IMR-90 (cell line): ENCODE results near the gene RPS8. TPM values are rescaled to one million over a fixed set of nuclear protein-coding genes. Genes with fewer than 3 reads are reported as not detected.

ENCODE experiments used
- ATAC-seq: fragments of 200-7000 bp; cut with Tn5 transposase; 2 replicates; pipeline ENCODE4 v1.9.1; 2020; ENCODE audit warnings: low read depth, mild to moderate bottlenecking, moderate library complexity
- BruUV-seq: library from RNA; stranded (reverse); fragments of 400-500 nt; replicated peaks from 2 replicates; lab custom pipeline; 2021; lab: Mats Ljungman, UMichigan
- CTCF ChIA-PET: fragments of 300-600 bp; formaldehyde crosslinking; extraction: SDS; loops from one replicate; lab custom pipeline; 2021; ENCODE audit warnings: antibody characterized with exemption; lab: Yijun Ruan, JAX
- POLR2A ChIA-PET: fragments of 300-600 bp; sonication (Branson Sonifier 250); formaldehyde crosslinking; loops from one replicate; lab custom pipeline; 2022; ENCODE audit warnings: antibody characterized with exemption; ENCODE audit not compliant: unreplicated experiment; lab: Charles Lee
- DNase-seq: peaks from one replicate; pipeline ENCODE4 v3.0.0; 2013
- H2AFZ ChIP-seq: replicated peaks from 2 replicates; pipeline ENCODE3; 2013; ENCODE audit warnings: low read length, mild to moderate bottlenecking; ENCODE audit not compliant: poor library complexity
- H2AK5ac ChIP-seq: 2 replicates; pipeline ENCODE4 v1.6.1; 2013; ENCODE audit warnings: low read depth, low read length, inconsistent platforms
- H2AK9ac ChIP-seq: replicated peaks from 2 replicates; pipeline ENCODE3; 2013; ENCODE audit warnings: mild to moderate bottlenecking, low read depth, low read length, moderate library complexity; ENCODE audit not compliant: poor library complexity
- H2BK120ac ChIP-seq: 2 replicates; pipeline ENCODE4 v1.6.1; 2013; ENCODE audit warnings: low read depth, low read length, inconsistent platforms
- H2BK15ac ChIP-seq: 3 replicates; pipeline ENCODE4 v1.6.1; 2013; ENCODE audit warnings: low read depth, low read length, inconsistent platforms
- H2BK20ac ChIP-seq: 2 replicates; pipeline ENCODE4 v1.6.1; 2013; ENCODE audit warnings: low read depth, mild to moderate bottlenecking, inconsistent platforms, low read length, moderate library complexity
- H2BK5ac ChIP-seq: 2 replicates; pipeline ENCODE4 v1.6.1; 2013; ENCODE audit warnings: mild to moderate bottlenecking, low read depth, low read length, inconsistent platforms; ENCODE audit not compliant: poor library complexity, severe bottlenecking
- H3K14ac ChIP-seq: replicated peaks from 2 replicates; pipeline ENCODE4 v1.6.1; 2013; ENCODE audit warnings: low read depth, low read length, inconsistent platforms
- H3K18ac ChIP-seq: 2 replicates; pipeline ENCODE4 v1.6.1; 2013; ENCODE audit warnings: low read depth, low read length, control low read depth
- H3K23ac ChIP-seq: 2 replicates; pipeline ENCODE4 v1.6.1; 2013; ENCODE audit warnings: low read depth, low read length, inconsistent platforms
- H3K27ac ChIP-seq: 2 replicates; pipeline ENCODE4 v1.5.1; 2013; ENCODE audit warnings: mild to moderate bottlenecking, control low read depth, low read length; ENCODE audit not compliant: insufficient read depth
- H3K27me3 ChIP-seq: 2 replicates; pipeline ENCODE4 v1.6.1; 2013; ENCODE audit warnings: low read length; ENCODE audit not compliant: control insufficient read depth, insufficient read depth
- H3K36me3 ChIP-seq: 2 replicates; pipeline ENCODE4 v1.6.1; 2013; ENCODE audit warnings: low read length, mixed read lengths; ENCODE audit not compliant: control insufficient read depth, insufficient read depth
- H3K4ac ChIP-seq: 2 replicates; pipeline ENCODE4 v1.6.1; 2013; ENCODE audit warnings: low read depth, low read length, inconsistent platforms
- H3K4me1 ChIP-seq: 2 replicates; pipeline ENCODE4 v1.6.1; 2013; ENCODE audit warnings: low read length, mixed read lengths; ENCODE audit not compliant: control insufficient read depth, insufficient read depth
- H3K4me2 ChIP-seq: 2 replicates; pipeline ENCODE4 v1.6.1; 2013; ENCODE audit warnings: low read depth, mild to moderate bottlenecking, control low read depth, low read length, moderate library complexity
- H3K4me3 ChIP-seq: 2 replicates; pipeline ENCODE4 v1.5.1; 2013; ENCODE audit warnings: low read depth, mild to moderate bottlenecking, control low read depth, low read length, moderate library complexity; ENCODE audit not compliant: insufficient read depth
- H3K56ac ChIP-seq: 2 replicates; pipeline ENCODE4 v1.6.1; 2013; ENCODE audit warnings: low read length, inconsistent platforms; ENCODE audit not compliant: insufficient read depth; ENCODE audit errors: extremely low read depth
- H3K79me1 ChIP-seq, 2 experiments: 2 replicates each; pipeline ENCODE4 v1.6.1; 2013; ENCODE audit warnings: low read length in 2 of 2, inconsistent platforms in 1 of 2, low read depth in 1 of 2
- H3K9ac ChIP-seq: 2 replicates; pipeline ENCODE4 v1.6.1; 2013; ENCODE audit warnings: low read depth, low read length, control low read depth
- H3K9me1 ChIP-seq: 2 replicates; pipeline ENCODE4 v1.6.1; 2013; ENCODE audit warnings: low read length, inconsistent platforms; ENCODE audit not compliant: insufficient read depth
- H3K9me3 ChIP-seq: 2 replicates; pipeline ENCODE4 v1.6.1; 2013; ENCODE audit warnings: low read length; ENCODE audit not compliant: control insufficient read depth, insufficient read depth
- H4K20me1 ChIP-seq: 2 replicates; pipeline ENCODE4 v1.6.1; 2013; ENCODE audit warnings: low read length, inconsistent platforms; ENCODE audit not compliant: insufficient read depth
- H4K5ac ChIP-seq: 2 replicates; pipeline ENCODE4 v1.6.1; 2013; ENCODE audit warnings: mild to moderate bottlenecking, low read depth, low read length, control low read depth
- H4K8ac ChIP-seq, 2 experiments: 2 replicates each; pipeline ENCODE4 v1.6.1; 2013; ENCODE audit warnings: low read depth in 2 of 2, low read length in 2 of 2, control low read depth in 1 of 2, inconsistent platforms in 1 of 2
- H4K91ac ChIP-seq: 2 replicates; pipeline ENCODE4 v1.6.1; 2013; ENCODE audit warnings: low read depth, low read length, inconsistent platforms; ENCODE audit not compliant: insufficient read depth
- CEBPB ChIP-seq: IDR thresholded peaks from 2 replicates; pipeline ENCODE4 v1.6.1; 2012; ENCODE audit warnings: low read depth, low read length, improper control_type of control experiment
- FOS ChIP-seq: fragments of 150-350 bp; IDR thresholded peaks from 2 replicates; pipeline ENCODE4 v1.6.1; 2016; ENCODE audit warnings: low read depth, low read length
- NFE2L2 ChIP-seq: fragments of 150-350 bp; IDR thresholded peaks from 2 replicates; pipeline ENCODE4 v1.6.1; 2016; ENCODE audit warnings: low read depth, mild to moderate bottlenecking, low read length
- POLR2A ChIP-seq: IDR thresholded peaks from 2 replicates; pipeline ENCODE4 v1.6.1; 2012; ENCODE audit warnings: mild to moderate bottlenecking, low read depth, low read length
- RAD21 ChIP-seq: IDR thresholded peaks from 2 replicates; pipeline ENCODE4 v1.6.1; 2012; ENCODE audit warnings: low read length, improper control_type of control experiment
- RCOR1 ChIP-seq: IDR thresholded peaks from 2 replicates; pipeline ENCODE4 v1.6.1; 2012; ENCODE audit warnings: mild to moderate bottlenecking, low read length, improper control_type of control experiment; ENCODE audit not compliant: insufficient replicate concordance
- RFX5 ChIP-seq: IDR thresholded peaks from 2 replicates; pipeline ENCODE4 v1.8.0; 2012; ENCODE audit warnings: low read depth, mild to moderate bottlenecking, low read length, moderate library complexity
- SMC3 ChIP-seq: fragments of 150-350 bp; IDR thresholded peaks from 2 replicates; pipeline ENCODE4 v1.6.1; 2016; ENCODE audit warnings: low read depth, mild to moderate bottlenecking, antibody characterized with exemption, low read length, moderate library complexity
- WGBS, 2 experiments: methylation state at CpG; one replicate each; pipeline versions ENCODE4 v1.1.5 to v1.1.7; 2013; ENCODE audit warnings: missing lambda C conversion rate in 2 of 2; ENCODE audit not compliant: insufficient read length in 1 of 2; ENCODE audit errors: extremely low coverage in 2 of 2; 5-methylcytosine and 5-hydroxymethylcytosine counted together
- dilution Hi-C: fragments of 300-500 bp; cut with HindIII; formaldehyde crosslinking; loops from one replicate; pipeline ENCODE4 v1.14.3; 2018; ENCODE audit warnings: low sequenced_read_pairs; ENCODE audit not compliant: unreplicated experiment
- in situ Hi-C: fragments of 300-500 bp; cut with MboI; formaldehyde crosslinking; loops from 3 replicates; pipeline ENCODE4 v1.14.3; 2019; ENCODE audit warnings: low sequenced_read_pairs, inconsistent platforms, mixed read lengths
- intact Hi-C: fragments of 100-400 bp; cut with micrococcal nuclease; formaldehyde crosslinking; loops from 2 replicates; pipeline ENCODE4 v1.10.0; 2022
- polyA plus RNA-seq, 3 experiments: library from polyadenylated mRNA; depleted of rRNA; stranded (reverse); fragments of >200 nt; gene quantifications; 2 replicates each; pipeline ENCODE4 v1.2.3, GENCODE V29; 2012; ENCODE audit warnings: low replicate concordance in 1 of 3
- total RNA-seq: library from RNA; depleted of rRNA; stranded (reverse); fragments of >200 nt; gene quantifications from 2 replicates; pipeline ENCODE4 v1.2.3, GENCODE V29; 2012

RPS8 gene
- total and polyA plus RNA-seq, 2 of the 4 experiments (the other 2 are of a cell fraction), result 2,171 to 2,255 TPM

- TF ChIP-seq RAD21 (no peak), POLR2A (no peak), NFE2L2 (no peak), RCOR1 (no peak)
Measured at GRCh38 chr1:44820328-44821239, 45.2 kb downstream of the RPS8 start (continued).

- in situ Hi-C loops, result no loop called here
- ChIA-PET CTCF (interaction anchor here (0.6 kb wide), 1 partner anchor 179 kb away, joined by 3 read pairs; no protein-coding TSS in a partner anchor), POLR2A (interaction anchor here (1.1 kb wide), 1 partner anchor 21 kb away, joined by 5 read pairs; the partner anchor contains the start of gene PLK3)
- peak overlapping the region; percentile 26; the same call in 1 of the 2 replicates for H2AK5ac ChIP-seq
- no peaks in the 10 kb centered on the region for H3K27me3 ChIP-seq
- H2AK9ac ChIP-seq, result no peak overlapping the region
- H3K9me3 ChIP-seq, result no peaks in the 10 kb centered on the region
- H3K4ac ChIP-seq, result no peak overlapping the region
- H4K20me1 ChIP-seq, result peaks cover 8% of the 10 kb centered on the region; the same call in 1 of the 2 replicates
- H2AFZ ChIP-seq, result no peak overlapping the region
- H4K91ac ChIP-seq, result no peak overlapping the region
- intact Hi-C loops, result no loop called here
- no peak overlapping the region for H3K9ac ChIP-seq
- dilution Hi-C loops, result no loop called here
- H3K18ac ChIP-seq, result no peak overlapping the region
- no peaks in the 10 kb centered on the region; a peak in 1 of 4 replicates for H3K79me1 ChIP-seq
- H3K4me2 ChIP-seq, result no peak overlapping the region
- 93% methylated on average over 2 of the region's 9 CpGs; no CpG with 5 or more reads in 1 of the 2 experiments for WGBS, 2 experiments
- H3K23ac ChIP-seq, result peak overlapping the region; percentile 39; the same call in 1 of the 2 replicates
- no peak for TF ChIP-seq FOS
- TF ChIP-seq RCOR1, result no peak
- no peak for TF ChIP-seq CEBPB
- TF ChIP-seq SMC3, result no peak
- no peak for TF ChIP-seq RFX5
- 0 out of 2 replicates have a peak, but pooled peaks have one; percentile 19 for TF ChIP-seq POLR2A
- no peak for TF ChIP-seq RAD21
- no peak for DNase-seq
- no peak overlapping the region for H3K4me3 ChIP-seq
- H3K27ac ChIP-seq, result no peak overlapping the region
- H2BK5ac ChIP-seq, result no peak overlapping the region
- H3K4me1 ChIP-seq, result no peaks in the 10 kb centered on the region; the same call in 1 of the 2 replicates
- H4K5ac ChIP-seq, result no peak overlapping the region
- no peak overlapping the region for H3K14ac ChIP-seq
- H3K56ac ChIP-seq, result no peak overlapping the region
- no peak overlapping the region for H2BK120ac ChIP-seq
- ATAC-seq, result no peak
- H4K8ac ChIP-seq, result no peak overlapping the region
- H2BK20ac ChIP-seq, result no peak overlapping the region
- H3K36me3 ChIP-seq, result no peaks in the 10 kb centered on the region
- no peak overlapping the region; the same call in 2 of the 3 replicates for H2BK15ac ChIP-seq
- H3K9me1 ChIP-seq, result peaks cover 3% of the 10 kb centered on the region; the same call in 1 of the 2 replicates
- BruUV-seq, result no TSS peak
Measured at GRCh38 chr1:44821240-44821715, 45.9 kb downstream of the RPS8 start.
